ACC112 (cell line): ENCODE results near the gene CD300H.

Source experiments
- H2AFZ ChIP-seq: fragments of 200-600 bp; sonication (generic); one replicate; pipeline ENCODE4 v1.6.0; 2017; ENCODE audit warnings: antibody characterized with exemption, low read length; ENCODE audit not compliant: unreplicated experiment
- H3K27ac ChIP-seq: fragments of 200-600 bp; sonication (generic); 2 replicates; pipeline ENCODE4 v1.5.1; 2014; ENCODE audit warnings: low read depth, mild to moderate bottlenecking, antibody characterized with exemption, low read length, moderate library complexity
- H3K27me3 ChIP-seq: fragments of 200-600 bp; sonication (generic); 2 replicates; pipeline ENCODE4 v1.6.1; 2014; ENCODE audit warnings: mild to moderate bottlenecking, antibody characterized with exemption, low read length, moderate library complexity, mixed read lengths; ENCODE audit not compliant: insufficient read depth
- H3K36me3 ChIP-seq: fragments of 200-600 bp; sonication (generic); 2 replicates; pipeline ENCODE4 v1.6.1; 2016; ENCODE audit warnings: mild to moderate bottlenecking, antibody characterized with exemption, low read length, moderate library complexity, mixed read lengths; ENCODE audit not compliant: insufficient read depth
- H3K4me1 ChIP-seq: fragments of 200-600 bp; sonication (generic); one replicate; pipeline ENCODE4 v1.6.1; 2016; ENCODE audit warnings: low read length, mixed read lengths; ENCODE audit not compliant: insufficient read depth, unreplicated experiment, control insufficient read depth
- H3K4me3 ChIP-seq: fragments of 200-600 bp; sonication (generic); 2 replicates; pipeline ENCODE4 v1.5.1; 2014; ENCODE audit warnings: mild to moderate bottlenecking, low read depth, low read length
- H3K79me2 ChIP-seq: fragments of 200-600 bp; sonication (generic); one replicate; pipeline ENCODE4 v1.6.0; 2016; ENCODE audit warnings: low read length; ENCODE audit not compliant: control insufficient read depth, unreplicated experiment, insufficient read depth

The CD300H gene

GRCh38 chr17:74603037-74603635 lies 35.8 kb upstream of the CD300H start:
- H3K79me2 ChIP-seq = no peaks in the 10 kb centered on the region
- peaks cover 32% of the 10 kb centered on the region for H3K27me3 ChIP-seq
- H3K4me1 ChIP-seq = peaks cover 4% of the 10 kb centered on the region
- H3K27ac ChIP-seq = no peak overlapping the region
- no peaks in the 10 kb centered on the region for H3K36me3 ChIP-seq
- no peak overlapping the region for H2AFZ ChIP-seq
- H3K4me3 ChIP-seq = no peak overlapping the region

- Histone ChIP-seq H3K27me3 (peaks cover 34% of the 10 kb centered on the region), H3K79me2 (no peaks in the 10 kb centered on the region), H3K27ac (no peak overlapping the region), H3K4me1 (peaks cover 4% of the 10 kb centered on the region), H2AFZ (no peak overlapping the region), H3K4me3 (no peak overlapping the region), H3K36me3 (no peaks in the 10 kb centered on the region)
Measured at GRCh38 chr17:74601944-74602572, 34.7 kb upstream of the CD300H start.

- no peak overlapping the region for H2AFZ ChIP-seq
- H3K27ac ChIP-seq = no peak overlapping the region
- H3K4me1 ChIP-seq = no peaks in the 10 kb centered on the region
- peaks cover 42% of the 10 kb centered on the region for H3K27me3 ChIP-seq
- no peaks in the 10 kb centered on the region for H3K79me2 ChIP-seq
- H3K4me3 ChIP-seq = no peak overlapping the region
- no peaks in the 10 kb centered on the region for H3K36me3 ChIP-seq
Measured at GRCh38 chr17:74599448-74599939, 32.2 kb upstream of the CD300H start.

GRCh38 chr17:74599023-74599399 lies 31.7 kb upstream of the CD300H start:
- Histone ChIP-seq H3K4me3 (no peak overlapping the region), H3K36me3 (no peaks in the 10 kb centered on the region), H3K4me1 (no peaks in the 10 kb centered on the region), H2AFZ (no peak overlapping the region), H3K27ac (no peak overlapping the region), H3K79me2 (no peaks in the 10 kb centered on the region), H3K27me3 (peaks cover 39% of the 10 kb centered on the region)

- Histone ChIP-seq H3K27ac (no peak overlapping the region), H3K36me3 (no peaks in the 10 kb centered on the region), H2AFZ (no peak overlapping the region), H3K27me3 (peaks cover 35% of the 10 kb centered on the region), H3K4me1 (no peaks in the 10 kb centered on the region), H3K79me2 (no peaks in the 10 kb centered on the region), H3K4me3 (no peak overlapping the region)
Measured at GRCh38 chr17:74598346-74599022, 31.2 kb upstream of the CD300H start.

- H3K27me3 ChIP-seq = peaks cover 35% of the 10 kb centered on the region
- H3K4me3 ChIP-seq = no peak overlapping the region
- H3K36me3 ChIP-seq = no peaks in the 10 kb centered on the region
- no peak overlapping the region for H2AFZ ChIP-seq
- H3K79me2 ChIP-seq = no peaks in the 10 kb centered on the region
- H3K27ac ChIP-seq = no peak overlapping the region
- H3K4me1 ChIP-seq = no peaks in the 10 kb centered on the region
Measured at GRCh38 chr17:74597069-74597790, 29.9 kb upstream of the CD300H start.

GRCh38 chr17:74595037-74595750 lies 27.9 kb upstream of the CD300H start:
- Histone ChIP-seq H3K36me3 (no peaks in the 10 kb centered on the region), H3K27ac (no peak overlapping the region), H2AFZ (no peak overlapping the region), H3K79me2 (no peaks in the 10 kb centered on the region), H3K4me1 (no peaks in the 10 kb centered on the region), H3K4me3 (no peak overlapping the region), H3K27me3 (peaks cover 35% of the 10 kb centered on the region)

GRCh38 chr17:74592087-74592990 lies 25.0 kb upstream of the CD300H start, which contains the start of gene CD300LD:
CD300LD (minus strand) TSS chr17:74592283; CDS start chr17:74592202, 81 bp downstream.
- Histone ChIP-seq H3K36me3 (no peaks in the 10 kb centered on the region), H3K4me3 (no peak within 1 kb of the TSS), H3K4me1 (no peaks in the 10 kb centered on the region), H3K79me2 (no peaks in the 10 kb centered on the region), H2AFZ (no peak within 1 kb of the TSS), H3K27ac (no peak within 1 kb of the TSS), H3K27me3 (peaks cover 34% of the 10 kb centered on the region)

- Histone ChIP-seq H3K79me2 (no peaks in the 10 kb centered on the region), H3K4me1 (no peaks in the 10 kb centered on the region), H3K27me3 (peaks cover 36% of the 10 kb centered on the region), H2AFZ (no peak overlapping the region), H3K4me3 (no peak overlapping the region), H3K27ac (no peak overlapping the region), H3K36me3 (no peaks in the 10 kb centered on the region)
Measured at GRCh38 chr17:74591503-74591902, 24.2 kb upstream of the CD300H start.
